Measurements from ENCODE around the gene CHD6. TPM values are rescaled to one million over a fixed set of nuclear protein-coding genes. Genes with fewer than 3 reads are reported as not detected.
A peak's percentile ranks its signal among the peaks of the same experiment; 100 is the strongest.

CHD6 gene
- total and polyA plus RNA-seq, 2 of the 13 experiments (the other 11 are each of a cell fraction or from before 2014, with no cell fraction given) = 14.4 to 52.0 TPM

DNA sequence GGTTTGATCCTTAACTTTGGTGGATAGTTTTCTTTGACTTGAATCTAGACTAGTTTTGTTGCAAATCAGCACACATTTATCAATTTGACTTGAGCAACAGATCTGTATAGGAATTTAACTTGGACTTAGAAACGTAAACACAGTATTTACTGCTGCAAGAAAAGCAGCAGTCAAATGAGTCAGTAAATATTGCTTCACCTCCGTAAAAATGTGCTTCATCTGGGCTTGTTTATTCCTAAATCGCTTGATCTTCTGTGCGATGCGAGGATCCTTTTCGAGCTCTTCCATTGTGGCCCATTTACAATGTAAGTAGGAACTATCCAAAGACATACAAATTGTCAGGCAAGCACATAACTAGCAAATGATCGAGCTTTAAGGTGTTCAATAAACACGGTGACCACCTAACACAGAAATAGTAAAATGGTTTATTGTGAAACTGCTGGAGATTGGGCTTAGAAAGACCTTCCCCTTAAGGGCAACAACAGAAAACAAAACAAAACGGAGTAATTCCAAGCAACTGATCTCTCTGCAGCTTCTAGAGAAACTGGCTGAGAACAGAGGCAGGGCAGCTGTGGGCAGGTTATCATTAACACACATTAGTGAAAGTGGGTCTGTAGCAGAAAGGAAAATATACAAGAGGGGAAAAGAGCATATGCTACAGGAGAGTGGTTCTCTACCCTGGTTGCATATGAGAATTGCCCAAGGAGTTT, 120.8 kb downstream of the CHD6 start (continued):
- TF ChIP-seq ZNF18 (CRISPR knock-in tag; IDR thresholded peaks at IDR 0.05; ENCODE audit: insufficient replicate concordance) (no peak), ARNT2 (CRISPR knock-in tag; IDR thresholded peaks at IDR 0.05; ENCODE audit: low read depth) (0 out of 2 replicates have a peak, but pooled peaks have one; percentile 53), SNAPC5 (CRISPR knock-in tag; IDR thresholded peaks at IDR 0.05; ENCODE audit: borderline replicate concordance) (0 out of 2 replicates have a peak, but pooled peaks have one; percentile 11), RARG (CRISPR knock-in tag; IDR thresholded peaks at IDR 0.05; ENCODE audit: low read depth) (no peak), ZNF432 (CRISPR knock-in tag; IDR thresholded peaks at IDR 0.05; ENCODE audit: borderline replicate concordance) (no peak), IRF2 (CRISPR knock-in tag; IDR thresholded peaks at IDR 0.05) (peak; percentile 92), ZNF333 (CRISPR knock-in tag; IDR thresholded peaks at IDR 0.05; ENCODE audit: borderline replicate concordance) (no peak), TSC22D2 (CRISPR knock-in tag; IDR thresholded peaks at IDR 0.05; ENCODE audit: borderline replicate concordance) (0 out of 2 replicates have a peak, but pooled peaks have one; percentile 50), TAF1 (CRISPR knock-in tag; IDR thresholded peaks at IDR 0.05) (no peak), THAP9 (CRISPR knock-in tag; IDR thresholded peaks at IDR 0.05; ENCODE audit: borderline replicate concordance) (no peak), CC2D1A (CRISPR knock-in tag; IDR thresholded peaks at IDR 0.05) (no peak), SMAD3 (CRISPR knock-in tag; IDR thresholded peaks at IDR 0.05) (peak; percentile 91), JDP2 (CRISPR knock-in tag; IDR thresholded peaks at IDR 0.05; ENCODE audit: borderline replicate concordance) (no peak), ZBTB3 (CRISPR knock-in tag; IDR thresholded peaks at IDR 0.05; ENCODE audit: borderline replicate concordance, low read depth) (no peak; the same call in 1 of the 2 replicates), ZBTB20 (CRISPR knock-in tag; IDR thresholded peaks at IDR 0.05; ENCODE audit: borderline replicate concordance, low read depth) (no peak)
- TF ChIP-seq, protein P1, sequence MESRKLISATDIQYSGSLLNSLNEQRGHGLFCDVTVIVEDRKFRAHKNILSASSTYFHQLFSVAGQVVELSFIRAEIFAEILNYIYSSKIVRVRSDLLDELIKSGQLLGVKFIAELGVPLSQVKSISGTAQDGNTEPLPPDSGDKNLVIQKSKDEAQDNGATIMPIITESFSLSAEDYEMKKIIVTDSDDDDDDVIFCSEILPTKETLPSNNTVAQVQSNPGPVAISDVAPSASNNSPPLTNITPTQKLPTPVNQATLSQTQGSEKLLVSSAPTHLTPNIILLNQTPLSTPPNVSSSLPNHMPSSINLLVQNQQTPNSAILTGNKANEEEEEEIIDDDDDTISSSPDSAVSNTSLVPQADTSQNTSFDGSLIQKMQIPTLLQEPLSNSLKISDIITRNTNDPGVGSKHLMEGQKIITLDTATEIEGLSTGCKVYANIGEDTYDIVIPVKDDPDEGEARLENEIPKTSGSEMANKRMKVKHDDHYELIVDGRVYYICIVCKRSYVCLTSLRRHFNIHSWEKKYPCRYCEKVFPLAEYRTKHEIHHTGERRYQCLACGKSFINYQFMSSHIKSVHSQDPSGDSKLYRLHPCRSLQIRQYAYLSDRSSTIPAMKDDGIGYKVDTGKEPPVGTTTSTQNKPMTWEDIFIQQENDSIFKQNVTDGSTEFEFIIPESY (CRISPR knock-in tag; IDR thresholded peaks at IDR 0.05) = no peak
- TF ChIP-seq, protein P2, sequence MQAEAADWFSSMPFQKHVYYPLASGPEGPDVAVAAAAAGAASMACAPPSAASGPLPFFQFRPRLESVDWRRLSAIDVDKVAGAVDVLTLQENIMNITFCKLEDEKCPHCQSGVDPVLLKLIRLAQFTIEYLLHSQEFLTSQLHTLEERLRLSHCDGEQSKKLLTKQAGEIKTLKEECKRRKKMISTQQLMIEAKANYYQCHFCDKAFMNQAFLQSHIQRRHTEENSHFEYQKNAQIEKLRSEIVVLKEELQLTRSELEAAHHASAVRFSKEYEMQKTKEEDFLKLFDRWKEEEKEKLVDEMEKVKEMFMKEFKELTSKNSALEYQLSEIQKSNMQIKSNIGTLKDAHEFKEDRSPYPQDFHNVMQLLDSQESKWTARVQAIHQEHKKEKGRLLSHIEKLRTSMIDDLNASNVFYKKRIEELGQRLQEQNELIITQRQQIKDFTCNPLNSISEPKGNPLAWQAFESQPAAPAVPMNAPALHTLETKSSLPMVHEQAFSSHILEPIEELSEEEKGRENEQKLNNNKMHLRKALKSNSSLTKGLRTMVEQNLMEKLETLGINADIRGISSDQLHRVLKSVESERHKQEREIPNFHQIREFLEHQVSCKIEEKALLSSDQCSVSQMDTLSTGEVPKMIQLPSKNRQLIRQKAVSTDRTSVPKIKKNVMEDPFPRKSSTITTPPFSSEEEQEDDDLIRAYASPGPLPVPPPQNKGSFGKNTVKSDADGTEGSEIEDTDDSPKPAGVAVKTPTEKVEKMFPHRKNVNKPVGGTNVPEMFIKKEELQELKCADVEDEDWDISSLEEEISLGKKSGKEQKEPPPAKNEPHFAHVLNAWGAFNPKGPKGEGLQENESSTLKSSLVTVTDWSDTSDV (CRISPR knock-in tag; IDR thresholded peaks at IDR 0.05) = no peak

Measured in HepG2 (cell line).